GM15510 (cell line): Measurements from ENCODE around the gene POLD3.

Source experiments
- POLR2A ChIP-seq: IDR thresholded peaks from 3 replicates; pipeline ENCODE4 v1.6.1; 2011; ENCODE audit warnings: borderline replicate concordance; ENCODE audit not compliant: insufficient read length; ENCODE audit errors: extremely low read depth

The POLD3 gene

DNA sequence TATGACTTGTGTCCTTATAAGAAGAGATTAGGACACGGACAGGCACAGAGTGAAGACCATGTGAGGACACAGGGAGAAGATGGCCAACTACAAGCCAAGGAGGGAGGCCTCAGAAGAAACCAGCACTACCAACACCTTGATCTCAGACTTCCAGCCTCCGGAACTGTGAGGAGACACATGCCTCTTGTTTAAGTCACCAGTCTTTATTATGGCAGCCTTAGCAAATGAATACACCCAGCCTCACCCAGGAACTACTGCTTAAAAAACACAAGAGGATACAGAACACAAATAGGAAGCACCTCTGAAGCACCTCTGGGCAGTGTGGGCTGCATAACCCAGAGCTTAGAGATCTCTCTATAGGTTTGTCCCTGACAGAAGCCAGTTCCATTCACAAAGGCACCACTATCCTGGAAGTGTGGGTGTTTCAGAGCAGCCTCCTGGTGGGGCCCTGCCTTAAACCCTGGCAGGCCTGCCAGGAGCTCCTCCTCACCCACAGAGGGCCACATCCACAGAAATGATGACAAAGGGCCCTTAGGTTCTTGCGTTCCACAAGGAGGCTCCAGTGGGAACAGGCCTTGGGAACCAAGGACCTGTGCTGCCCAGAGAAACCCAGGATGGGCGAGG lies 80.1 kb downstream of the POLD3 start:
- no peak for TF ChIP-seq POLR2A

GRCh38 chr11:74672956-74673692 lies 80.7 kb downstream of the POLD3 start:
- no peak for TF ChIP-seq POLR2A

GRCh38 chr11:74673693-74674360 lies 81.4 kb downstream of the POLD3 start:
- TF ChIP-seq POLR2A = no peak

DNA sequence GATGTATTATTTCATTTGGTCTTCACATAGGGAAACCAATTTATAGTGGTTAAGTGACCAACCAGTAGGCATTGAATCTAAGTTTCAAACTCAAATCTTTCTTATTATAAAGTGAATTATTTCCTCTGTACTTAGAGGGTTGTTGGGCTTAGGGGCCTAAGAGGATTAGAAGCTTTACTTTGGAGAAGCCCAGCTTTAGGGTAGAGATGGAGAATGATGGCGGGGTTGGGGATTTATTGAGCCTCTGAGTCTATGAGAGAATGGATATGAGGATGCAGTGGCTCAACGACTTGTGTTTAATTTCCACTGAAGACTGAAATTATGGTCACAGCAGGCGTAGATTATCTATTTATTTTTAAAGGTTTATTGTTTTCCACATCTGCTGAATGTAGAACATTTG lies 83.4 kb downstream of the POLD3 start:
- no peak for TF ChIP-seq POLR2A

- no peak for TF ChIP-seq POLR2A
These were observed 84.2 kb downstream of the POLD3 start for GRCh38 chr11:74676596-74676995.

DNA sequence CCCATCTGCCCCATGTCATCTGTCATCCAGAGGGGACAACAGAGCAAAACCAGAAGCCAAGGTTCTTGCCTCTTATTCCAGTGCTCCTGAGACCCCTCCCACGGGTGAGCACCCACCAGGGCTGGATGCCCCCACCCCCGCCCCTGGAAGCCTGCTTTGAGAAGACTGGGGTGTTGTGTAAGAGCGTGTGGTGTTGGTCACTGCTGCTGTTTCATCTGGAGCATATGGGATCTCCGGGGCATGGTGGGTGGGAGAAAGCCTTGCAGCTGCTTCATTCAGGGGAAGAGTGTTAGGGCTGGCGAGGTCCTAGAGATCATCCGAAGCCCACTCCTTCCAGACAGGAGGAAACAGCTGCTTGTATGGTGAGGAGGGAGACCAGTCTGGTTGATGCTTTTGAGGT lies 84.7 kb downstream of the POLD3 start:
- no peak for TF ChIP-seq POLR2A

DNA sequence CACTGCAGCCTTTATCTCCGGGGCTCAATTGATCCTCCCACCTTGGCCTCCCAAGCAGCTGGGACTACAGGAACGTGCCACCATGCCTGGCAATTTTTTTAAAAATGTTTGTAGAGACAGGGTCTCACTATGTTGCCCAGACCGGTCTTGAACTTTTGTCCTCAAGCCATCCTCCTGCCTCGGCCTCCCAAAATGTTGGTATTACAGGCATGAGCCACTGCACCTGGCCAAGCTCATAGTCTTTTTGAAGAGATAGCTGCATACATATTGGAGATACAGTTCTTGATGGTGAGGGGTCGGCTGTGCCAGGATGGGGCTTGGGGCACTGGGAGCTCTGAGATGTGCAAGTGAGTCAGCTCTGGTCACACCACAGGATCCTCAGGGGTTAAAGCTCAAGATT lies 85.7 kb downstream of the POLD3 start:
- no peak for TF ChIP-seq POLR2A

DNA sequence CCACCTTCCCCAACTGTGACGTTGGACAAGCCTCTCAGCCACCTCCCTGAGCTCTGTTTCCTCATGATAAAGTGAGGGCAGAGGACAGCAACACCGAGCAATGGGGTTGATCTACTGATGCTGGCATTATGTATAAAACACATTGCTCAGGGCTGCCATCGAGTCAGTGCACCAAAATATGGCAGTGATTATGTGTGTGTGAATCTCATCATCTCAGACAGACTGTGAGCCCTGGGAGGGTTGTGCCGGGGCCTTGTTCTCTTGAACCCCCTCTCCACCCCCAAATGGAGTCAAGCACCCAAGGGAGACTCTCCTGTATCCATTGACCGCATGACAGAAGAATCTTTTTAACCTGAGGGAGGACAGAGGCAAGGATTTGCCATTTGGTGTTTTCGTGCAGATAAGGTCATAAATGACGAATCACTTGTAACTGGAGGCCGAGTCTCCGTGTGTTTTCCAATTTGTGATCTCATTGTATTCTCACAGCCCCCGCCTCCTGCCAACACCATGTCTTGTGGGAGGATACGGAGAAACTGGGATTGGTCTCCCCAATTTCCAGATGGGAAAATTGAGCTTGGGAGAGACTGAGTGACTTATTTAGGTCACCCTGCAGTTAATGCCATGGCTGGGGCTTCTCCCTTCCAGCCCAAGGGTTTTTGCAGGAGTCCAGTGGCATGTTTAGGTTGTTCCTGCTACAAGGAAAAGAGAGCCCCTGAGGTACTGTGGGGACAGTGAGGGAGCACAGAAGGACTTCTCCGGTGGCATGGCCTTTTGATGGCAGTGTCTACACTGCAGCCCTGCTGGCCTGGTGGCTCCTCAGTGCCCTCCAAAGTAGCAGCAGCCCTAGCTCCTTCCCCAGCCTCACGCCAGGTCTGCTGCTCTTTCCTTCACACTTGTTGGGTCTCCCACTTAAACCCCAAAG lies 86.5 kb downstream of the POLD3 start:
- TF ChIP-seq POLR2A = no peak

GRCh38 chr11:74679513-74679865 lies 87.1 kb downstream of the POLD3 start:
- no peak for TF ChIP-seq POLR2A

- no peak for TF ChIP-seq POLR2A
These were observed 87.8 kb downstream of the POLD3 start for GRCh38 chr11:74680035-74680671.

DNA sequence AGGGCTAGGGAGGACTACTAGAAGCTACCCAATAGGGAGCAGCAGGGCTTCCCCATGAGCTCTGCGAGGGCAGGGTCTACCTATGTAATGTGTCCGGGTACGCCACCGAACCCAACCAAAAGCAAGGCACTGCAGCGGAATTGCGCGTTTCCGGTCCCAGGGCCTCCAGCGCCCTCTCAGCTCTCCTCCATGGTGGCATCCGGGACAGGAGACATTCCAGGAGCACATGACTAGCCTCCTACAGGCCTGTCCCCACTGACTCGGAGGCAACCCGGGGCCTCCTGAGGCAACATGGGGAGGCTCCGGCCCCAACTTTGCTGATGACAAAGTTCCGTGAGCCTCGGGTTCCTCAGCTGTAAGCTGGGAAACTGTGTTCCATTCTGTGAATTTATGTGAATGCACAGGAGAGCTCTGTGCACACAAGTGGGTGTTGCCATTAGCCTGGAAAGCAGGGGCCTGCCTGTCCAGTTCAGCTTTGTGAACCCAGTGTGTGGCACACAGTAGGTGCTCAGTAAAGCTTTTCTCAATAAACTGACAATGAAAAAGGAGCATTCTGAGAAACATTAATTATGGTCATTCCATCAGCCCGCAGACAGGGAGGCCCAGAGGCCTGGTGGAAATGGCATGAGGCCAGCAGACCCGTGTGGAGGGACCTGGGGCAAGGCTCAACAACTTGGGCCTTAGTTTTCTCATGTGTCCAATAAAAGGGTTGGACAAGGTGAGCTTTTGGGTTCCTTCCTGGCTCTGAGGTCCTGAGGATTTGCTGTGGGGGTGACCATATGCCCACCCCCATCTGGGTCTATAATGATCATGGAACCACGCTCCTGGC lies 88.5 kb downstream of the POLD3 start:
- no peak for TF ChIP-seq POLR2A

DNA sequence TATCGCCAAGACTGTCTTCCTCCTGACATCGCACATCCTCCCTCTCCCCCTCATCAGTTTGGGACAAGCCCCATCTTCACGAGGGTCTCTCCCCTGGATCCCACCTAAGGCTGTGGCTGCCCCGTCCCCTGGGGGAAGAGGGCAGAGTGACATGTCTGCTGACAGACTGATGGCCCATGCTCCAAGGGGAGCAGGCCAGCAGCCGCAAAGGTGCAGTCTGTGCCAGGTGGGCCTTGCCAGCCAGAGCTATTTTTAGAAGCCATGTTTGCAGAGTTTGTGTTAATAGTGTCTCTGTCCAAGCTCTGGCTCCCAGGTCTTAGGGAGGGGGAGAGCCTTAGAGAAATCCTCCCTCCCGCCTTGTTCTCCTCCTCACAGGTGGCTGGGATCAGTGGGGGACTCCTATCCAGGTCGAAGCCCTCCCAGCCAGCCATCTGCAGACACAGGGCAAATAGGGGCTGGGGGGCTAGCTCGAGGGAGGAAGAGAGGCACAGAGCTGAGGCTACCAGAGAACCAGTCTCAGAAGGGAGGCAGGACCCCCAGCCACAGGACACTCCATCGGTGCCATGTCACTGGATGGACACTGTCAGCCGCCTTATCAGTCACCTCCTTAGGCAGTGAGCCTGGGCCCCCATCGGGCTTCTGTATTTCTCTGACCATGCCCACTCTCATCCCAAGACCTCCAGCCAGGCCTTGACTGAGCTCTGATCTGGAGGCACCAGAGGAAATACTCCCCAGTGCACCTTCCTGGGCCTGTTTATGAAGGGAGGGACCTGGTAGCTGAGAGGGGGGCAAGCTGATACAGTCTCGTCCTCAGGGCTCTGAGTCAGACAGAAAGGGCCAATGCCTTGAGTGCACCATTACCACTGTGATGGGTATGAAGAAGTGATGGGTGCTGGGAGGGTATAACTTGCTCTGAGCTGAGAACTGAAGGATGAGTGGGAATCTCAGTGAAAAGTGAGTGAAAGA lies 89.6 kb downstream of the POLD3 start:
- TF ChIP-seq POLR2A = no peak

DNA sequence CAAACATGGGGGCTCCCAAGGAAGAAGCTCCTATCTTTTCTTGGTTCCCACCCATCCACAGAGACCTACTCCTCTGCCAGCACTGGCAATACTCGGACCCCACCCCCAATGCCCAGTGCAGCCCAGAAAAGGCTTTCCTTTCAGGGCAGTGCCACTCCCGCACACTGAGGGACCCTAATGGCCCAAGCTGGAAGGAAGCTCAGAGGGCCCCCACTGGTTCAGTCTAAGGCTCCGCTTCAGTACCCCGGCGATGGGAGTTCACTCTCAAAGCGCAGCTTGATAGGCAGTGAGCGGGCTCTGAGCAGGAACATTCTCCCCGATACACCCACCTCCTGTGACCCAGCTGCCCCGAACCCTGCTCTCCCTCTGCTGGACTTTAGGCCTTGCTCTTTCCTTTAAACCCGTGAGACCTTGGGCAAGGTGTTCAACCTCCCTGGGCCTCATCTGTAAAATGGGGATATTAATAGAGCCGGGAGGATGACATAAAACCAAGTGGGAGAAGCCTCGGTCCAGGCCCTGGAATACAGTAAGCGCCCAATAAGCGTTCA lies 90.4 kb downstream of the POLD3 start:
- no peak for TF ChIP-seq POLR2A

DNA sequence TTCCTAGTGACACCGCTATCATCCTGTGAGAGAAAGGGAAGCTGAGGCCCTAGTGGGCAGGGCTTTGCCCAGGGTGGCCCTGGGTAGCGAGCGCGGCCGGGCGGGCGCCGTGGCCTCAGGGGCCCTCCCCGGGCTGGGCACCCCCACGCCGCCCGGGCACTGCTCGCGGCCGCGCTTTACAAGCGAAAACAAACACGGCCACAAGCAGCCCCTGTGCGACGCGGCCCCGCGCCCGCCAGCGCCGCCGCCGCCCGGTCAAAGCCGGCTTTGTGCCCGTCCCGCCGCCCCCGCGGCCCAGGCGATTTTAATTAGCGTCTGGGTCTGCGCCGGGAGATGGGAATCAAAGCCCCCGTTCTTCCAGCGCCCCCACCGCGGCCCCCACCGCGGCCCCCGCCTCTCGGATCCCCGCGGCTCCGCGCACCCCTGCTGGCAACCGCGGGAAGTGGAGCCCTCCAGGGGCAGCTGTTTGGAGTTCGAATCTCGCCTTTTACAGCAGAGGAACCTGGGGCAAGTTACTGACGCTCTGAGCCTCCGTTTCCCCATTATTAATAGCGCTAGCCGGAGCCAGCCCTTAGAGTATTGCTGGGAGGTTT lies 91.0 kb downstream of the POLD3 start:
- no peak for TF ChIP-seq POLR2A
